Keratinocyte (primary cell): ENCODE results near the gene KAT6B.
"Not testable (repeated sequence)": the region's sequence is repeated elsewhere in the genome, so short reads cannot be mapped to it uniquely, and the experiment has no call there.

Experiments used
- CTCF ChIP-seq, 3 experiments: IDR thresholded peaks in 1 of 3; conservative IDR thresholded peaks in 1 of 3; optimal IDR thresholded peaks in 1 of 3; 2 replicates in 2 of 3; 3 replicates in 1 of 3; pipeline versions ENCODE3 to v1.5.1; 2011; ENCODE audit warnings: low read length in 3 of 3, mild to moderate bottlenecking in 3 of 3, moderate library complexity in 2 of 3, control low read depth in 1 of 3, inconsistent platforms in 1 of 3; ENCODE audit not compliant: insufficient read depth in 2 of 3; ENCODE audit errors: extremely low read depth in 1 of 3
- EZH2 ChIP-seq: IDR thresholded peaks from one replicate; pipeline ENCODE4 v1.6.1; 2012; ENCODE audit warnings: inconsistent platforms, mild to moderate bottlenecking, low read length, moderate library complexity

GRCh38 chr10:74921070-74921469, 94.7 kb downstream of the KAT6B start:
- TF ChIP-seq CTCF (optimal IDR thresholded peaks at IDR 0.05 in 1 of 3, IDR thresholded peaks at IDR 0.05 in 1 of 3, conservative IDR thresholded peaks at IDR 0.05 in 1 of 3; ENCODE audit: extremely low read depth in 1 of 3, insufficient read depth in 2 of 3, low read length in 3 of 3); EZH2: not testable (repeated sequence)
